HG03095 (cell line): ENCODE results near the gene ZBTB12.
"Not testable (repeated sequence)": the region's sequence is repeated elsewhere in the genome, so short reads cannot be mapped to it uniquely, and the experiment has no call there.

Source experiments
- ATAC-seq: cut with Tn5 transposase; IDR thresholded peaks from one replicate; pipeline ENCODE4 v1.9.1; 2021; ENCODE audit warnings: moderate library complexity; ENCODE audit not compliant: unreplicated experiment

The ZBTB12 gene

DNA sequence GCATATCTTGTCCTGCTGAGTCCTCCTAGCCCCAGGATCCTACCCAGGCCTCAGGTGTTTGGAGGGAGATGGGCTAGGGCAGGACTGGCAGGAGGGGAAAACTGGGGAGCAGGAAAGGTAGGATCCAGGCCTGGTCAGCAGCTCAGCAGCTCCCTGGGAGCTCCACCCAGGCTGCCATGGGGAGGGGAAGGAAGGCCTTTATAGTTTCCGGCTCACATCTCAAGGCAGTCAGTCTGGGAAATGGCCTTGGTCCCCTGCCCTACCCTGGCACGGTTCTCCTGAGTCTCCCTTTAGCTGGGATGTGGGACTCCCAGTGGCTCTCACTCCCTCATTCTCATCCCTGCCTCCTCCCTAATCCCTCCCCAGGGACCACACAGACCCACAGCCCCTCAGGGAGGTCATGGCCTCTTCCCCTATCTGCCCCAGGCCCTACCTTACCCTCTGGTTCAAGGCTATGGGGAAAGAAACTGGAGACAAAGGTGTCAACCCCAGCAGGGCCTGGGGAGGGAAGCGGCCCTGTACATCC is 24.7 kb downstream of the ZBTB12 start:
- no peak for ATAC-seq

DNA sequence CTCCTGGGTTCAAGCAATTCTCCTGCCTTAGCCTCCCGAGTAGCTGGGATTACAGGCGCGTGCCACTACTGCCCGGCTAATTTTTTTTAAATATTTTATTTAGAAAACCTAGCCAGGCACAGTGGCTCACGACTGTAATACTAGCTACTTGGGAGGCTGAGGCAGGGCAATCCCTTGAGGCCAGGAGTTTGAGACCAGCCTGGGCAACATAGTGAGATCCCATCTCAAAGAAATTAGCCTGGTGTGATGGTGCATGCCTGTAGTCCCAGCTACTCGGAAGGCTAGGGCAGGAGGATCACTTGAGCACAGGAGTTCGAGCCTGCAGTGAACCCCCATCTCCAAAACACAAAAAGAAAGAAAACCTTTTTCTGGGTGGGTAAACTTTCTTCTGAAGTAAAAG is 25.5 kb downstream of the ZBTB12 start:
- ATAC-seq, result no peak

DNA sequence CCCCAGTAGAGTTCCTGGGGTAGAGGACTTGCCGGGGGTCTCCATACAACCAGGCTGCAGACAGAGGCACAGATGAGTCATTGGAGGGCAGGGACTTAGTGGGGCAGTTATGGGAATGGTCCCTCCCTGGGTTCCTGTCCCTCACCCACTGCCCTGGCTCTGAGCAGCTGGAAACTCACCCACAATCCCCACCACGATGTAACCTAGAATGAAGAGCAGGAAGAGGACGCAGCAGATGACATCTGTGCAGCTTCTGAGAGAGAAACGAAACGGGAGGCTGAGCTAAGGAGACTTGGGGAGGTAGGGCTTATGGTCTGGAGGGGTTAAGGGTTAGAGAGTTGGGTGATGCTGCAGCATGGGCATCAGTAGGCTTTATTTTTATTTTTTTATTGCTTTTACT is 26.0 kb downstream of the ZBTB12 start:
- no peak for ATAC-seq

DNA sequence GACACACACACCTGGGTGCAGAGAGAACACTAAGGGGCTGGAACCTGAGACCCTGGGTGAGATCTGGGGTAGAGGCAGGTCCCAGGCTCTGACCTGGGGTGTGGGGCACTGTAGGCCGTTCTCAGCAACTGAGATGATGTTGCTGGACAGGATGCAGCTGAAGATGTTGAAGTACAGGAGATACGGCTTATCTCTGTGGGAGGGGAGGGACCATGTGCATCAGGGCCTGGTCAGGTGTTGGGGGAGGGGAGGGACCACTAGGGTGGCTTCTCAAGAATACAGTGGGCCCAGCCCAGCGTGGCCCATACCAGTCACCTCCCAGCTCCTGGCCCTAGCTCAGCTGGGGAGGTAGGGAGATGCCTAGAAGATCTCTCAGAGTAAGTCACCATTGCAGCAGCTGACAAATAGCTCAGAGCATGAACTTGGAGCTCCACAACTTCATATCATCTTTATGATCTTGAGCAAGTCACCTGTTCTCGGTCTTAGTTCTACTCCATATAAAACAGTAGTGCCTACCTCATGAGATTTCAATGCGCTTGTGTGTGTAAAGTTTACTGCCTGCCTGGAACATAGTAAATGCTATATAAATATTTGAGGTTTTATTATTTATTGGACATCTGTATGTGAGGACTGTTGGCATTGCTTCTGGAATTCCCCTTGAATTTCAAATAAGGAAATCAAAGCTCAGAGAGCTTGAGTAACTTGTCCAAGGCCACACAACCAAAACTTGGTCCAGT is 26.9 kb downstream of the ZBTB12 start:
- ATAC-seq, result no peak

DNA sequence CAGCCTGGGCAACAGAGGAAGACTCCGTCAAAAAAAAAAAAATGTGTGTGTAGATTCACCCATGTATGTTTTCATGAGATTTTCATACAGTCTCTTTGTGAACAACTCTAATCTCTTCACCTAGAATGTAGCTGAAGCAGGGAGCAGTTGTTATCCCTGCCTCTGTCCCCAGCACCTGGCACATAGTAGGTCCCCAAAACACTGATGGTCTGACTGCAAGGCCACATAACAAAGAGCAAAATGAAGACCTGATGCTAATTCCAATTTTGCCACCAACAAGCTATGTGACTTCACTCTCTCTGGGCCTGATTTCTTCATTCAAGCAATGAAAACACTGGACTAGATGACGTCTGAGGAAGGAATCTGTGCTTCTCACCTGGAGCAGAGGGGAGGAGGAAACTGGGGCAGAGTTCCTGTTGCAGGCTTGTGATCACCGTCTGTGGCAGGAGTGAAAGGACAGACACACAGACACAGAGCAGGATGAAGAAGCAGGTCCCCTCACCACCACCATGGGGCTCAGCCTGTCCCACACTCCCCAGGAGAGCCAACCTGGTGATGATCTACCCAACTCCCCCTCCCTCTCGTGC is 27.7 kb downstream of the ZBTB12 start:
- no peak for ATAC-seq

DNA sequence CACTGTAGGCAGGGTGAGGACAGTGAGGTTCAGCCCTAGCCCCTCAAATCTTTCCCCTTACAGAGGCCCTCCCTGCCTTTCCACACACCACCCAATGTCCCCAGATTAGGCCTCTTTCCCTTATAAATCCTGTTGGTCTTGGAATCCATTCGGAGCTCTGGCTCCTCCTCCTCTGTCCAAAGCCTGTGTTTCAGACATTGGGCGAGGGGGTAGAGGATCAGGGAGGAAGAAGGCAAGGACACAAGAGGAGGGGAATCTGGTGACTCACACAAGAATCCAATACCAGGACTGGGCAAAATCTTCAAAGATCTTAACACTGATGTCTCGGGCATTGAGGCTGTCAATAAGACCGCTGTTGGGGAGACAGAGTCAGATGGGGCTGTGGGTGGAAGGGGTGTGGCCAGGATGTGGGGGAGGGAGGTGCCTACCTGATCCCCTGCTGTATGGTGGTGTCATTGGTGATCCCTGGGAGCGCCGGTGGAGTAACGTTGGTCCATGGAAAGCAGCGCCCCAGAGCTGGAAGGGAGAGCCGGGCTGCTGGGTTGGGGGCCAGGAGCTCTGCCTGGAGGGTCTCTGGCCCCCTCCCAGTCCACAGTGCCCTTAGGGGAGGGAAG is 30.7 kb downstream of the ZBTB12 start:
- no peak for ATAC-seq

DNA sequence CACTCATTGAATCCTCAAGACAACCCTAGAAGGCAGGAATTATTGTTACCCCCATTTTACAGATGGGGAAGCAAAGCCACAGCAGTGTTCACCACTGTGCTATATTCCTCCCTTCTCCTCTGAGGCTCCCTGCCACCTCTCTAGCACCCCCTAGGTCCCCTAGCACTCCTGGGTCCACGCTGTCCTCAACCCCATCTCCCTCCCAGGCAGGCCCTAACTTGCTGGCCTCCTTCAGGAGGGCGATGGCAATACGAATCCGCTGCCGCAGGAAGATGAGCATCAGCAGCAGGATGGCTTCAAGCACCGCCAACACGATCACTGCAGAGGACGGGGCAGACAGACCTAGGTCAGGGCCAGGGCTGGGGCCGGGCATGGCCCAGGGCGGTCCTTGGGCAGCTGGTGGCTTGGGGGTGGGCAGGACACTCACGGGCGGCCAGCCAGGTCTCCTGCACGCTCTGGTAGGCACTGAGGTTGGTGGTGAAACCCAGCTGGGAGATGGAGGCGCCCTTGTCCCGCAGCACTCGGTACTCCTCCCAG is 31.4 kb downstream of the ZBTB12 start:
- no peak for ATAC-seq

DNA sequence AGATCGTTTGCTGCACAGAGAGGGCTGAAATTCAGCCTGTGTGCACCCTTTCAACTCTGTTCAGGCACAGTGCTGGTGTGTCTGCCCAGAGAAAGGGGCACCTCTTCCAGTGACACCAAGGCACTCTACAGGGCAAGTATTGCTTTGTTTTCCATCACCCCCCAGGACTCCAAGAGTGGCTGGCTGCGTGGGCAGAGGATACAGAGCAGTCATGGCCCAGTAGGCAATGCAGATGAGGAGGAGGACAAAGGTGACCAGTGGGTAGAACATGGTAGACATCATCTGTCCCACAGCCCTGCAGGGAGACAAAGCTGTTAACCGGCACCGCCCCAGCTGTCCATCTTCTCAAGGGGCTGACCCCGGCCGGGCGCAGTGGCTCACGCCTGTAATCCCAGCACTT is 32.5 kb downstream of the ZBTB12 start:
- ATAC-seq, result no peak

DNA sequence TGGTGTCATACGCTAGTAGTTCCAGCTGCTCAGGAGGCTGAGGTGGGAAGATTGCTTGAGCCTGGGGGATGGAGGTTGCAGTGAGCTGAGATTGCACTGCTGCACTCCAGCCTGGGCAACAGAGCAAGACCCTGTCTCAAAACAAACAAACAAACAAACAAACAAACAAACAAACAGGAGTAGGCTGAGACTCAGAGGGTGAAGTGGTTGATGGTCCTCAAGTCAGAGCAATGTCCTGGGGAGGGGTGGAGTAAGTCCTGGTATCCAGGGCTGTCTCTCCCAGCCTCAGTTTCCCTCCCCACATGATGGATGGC is 33.3 kb downstream of the ZBTB12 start:
- not testable (repeated sequence) for ATAC-seq

DNA sequence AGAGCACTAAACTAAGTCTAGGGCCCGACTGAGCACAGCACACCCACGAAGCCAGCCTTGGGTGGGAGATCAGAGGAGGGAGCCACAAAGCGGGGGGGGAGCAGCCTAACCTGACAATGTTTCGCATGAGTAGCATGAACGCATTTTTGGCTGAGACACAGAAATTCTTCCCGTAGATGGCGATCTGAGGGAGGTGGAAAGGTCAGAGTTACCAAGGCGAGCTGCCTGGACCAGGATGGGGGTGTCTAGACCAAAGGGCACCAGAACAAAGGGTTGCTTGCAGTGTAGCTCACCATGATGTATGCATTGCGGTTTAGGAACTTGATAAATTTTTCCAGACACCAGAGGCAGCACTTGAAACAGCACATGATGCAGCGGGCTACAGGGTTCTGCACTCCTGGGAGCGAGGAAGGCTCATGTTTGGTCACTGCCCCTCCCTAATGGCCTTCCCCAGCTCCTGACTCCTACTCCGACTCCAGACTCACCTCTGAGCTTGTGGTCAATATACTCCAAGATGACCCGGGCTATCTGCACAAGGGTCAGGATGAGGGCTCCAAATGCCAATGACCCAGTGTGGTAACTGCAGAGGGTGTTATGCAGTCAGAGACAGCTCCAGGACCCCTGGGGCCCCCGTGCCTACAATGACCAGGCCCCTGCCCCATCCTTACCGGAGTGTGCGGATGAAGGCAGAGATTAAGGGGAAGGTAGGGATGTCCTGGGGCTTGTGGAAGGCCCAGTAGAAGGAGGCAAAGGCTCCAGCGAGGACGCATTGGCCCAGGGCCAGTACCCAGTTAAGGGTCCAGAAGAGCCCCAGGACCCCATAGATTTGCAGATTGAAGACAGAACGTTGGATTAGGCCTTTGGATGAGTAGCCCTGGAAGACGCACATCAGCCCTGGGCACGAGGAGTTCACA is 36.4 kb downstream of the ZBTB12 start:
- no peak for ATAC-seq

DNA sequence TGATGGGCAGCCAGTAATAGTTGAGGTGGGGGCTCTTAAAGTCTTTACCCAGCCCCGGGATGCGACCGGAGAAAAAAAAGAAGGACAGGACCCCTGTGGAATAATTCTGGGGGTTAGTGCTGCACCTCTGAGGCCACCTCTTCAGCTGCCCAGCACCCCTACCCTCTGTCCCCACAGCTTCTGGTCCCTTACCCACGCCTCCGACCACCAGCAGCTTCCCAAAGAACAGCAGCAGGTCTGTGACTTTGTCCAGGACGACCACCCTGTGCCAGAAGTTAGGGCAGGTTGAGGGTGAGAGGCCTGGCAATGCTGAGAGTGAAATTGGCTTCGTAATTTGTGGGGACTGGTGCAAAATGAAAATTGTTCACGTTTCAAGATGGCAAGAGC is 37.1 kb downstream of the ZBTB12 start:
- no peak for ATAC-seq

DNA sequence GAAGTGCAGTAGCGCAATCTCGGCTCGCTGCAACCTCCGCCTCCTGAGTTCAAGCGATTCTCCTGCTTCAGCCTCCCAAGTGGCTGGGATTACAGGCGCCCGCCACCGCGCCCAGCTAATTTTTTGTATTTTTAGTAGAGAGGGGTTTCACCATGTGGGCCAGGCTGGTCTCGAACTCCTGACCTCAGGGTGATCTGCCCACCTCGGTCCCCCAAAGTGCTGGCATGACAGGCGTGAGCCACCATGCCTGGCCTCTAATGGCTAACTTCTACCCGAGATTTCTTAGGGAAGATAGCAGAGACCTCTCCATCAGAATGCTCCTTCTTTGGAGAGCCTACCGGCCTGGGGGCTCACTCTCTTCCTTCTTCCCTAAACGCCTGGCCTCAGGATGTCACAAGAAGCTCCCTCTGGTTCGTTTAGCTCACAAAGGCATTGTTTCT is 37.7 kb downstream of the ZBTB12 start:
- ATAC-seq, result not testable (repeated sequence)

DNA sequence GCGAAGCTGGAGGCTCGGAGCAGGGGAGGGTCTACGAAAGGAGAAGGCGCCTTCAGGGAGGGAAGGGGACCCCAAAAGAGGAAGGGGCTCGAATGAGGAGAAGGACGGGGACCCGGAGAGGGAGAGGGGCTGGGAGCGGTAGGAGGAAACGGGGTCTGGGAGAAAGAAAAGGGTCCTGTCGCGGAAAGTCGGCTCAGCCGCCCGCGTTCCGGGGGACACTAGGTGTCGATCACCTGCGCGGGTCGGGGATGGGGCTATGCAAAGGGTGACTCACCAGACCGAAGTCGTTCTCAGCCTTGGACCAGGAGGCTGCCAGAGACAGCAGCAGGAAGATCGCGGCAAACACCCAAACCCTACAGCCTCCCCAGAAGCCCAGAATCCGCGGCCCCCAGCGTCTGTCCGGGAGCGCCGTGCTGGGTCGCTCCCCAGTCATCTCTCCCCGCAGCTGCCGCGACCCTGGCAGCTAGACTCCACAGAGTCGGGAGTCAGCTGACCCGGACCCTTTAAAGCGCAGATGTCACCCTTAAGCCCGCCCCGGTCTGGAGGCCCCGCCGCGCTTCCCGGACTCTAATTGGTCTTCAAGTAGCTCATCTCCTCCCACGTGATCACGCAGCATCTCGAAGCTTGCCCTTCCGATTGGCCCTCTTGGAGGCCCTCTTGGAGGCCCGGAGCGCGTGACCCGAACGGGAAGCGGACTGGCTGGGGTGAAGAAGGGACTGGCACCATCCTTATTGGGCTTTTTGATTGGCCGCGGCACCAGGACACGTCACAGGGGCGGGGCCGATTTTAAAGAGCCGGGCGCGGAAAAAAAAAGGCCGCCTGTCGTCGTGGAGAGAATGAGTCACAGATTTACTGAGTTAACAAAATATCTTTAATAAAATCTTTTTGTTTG is 39.3 kb downstream of the ZBTB12 start, which contains the start of gene NEU1:
TSS of gene NEU1 (minus strand) at position 478 of the 892 bp plus-strand sequence. CDS start at position 433, 45 bp downstream.
- ATAC-seq, result peak; percentile 85

DNA sequence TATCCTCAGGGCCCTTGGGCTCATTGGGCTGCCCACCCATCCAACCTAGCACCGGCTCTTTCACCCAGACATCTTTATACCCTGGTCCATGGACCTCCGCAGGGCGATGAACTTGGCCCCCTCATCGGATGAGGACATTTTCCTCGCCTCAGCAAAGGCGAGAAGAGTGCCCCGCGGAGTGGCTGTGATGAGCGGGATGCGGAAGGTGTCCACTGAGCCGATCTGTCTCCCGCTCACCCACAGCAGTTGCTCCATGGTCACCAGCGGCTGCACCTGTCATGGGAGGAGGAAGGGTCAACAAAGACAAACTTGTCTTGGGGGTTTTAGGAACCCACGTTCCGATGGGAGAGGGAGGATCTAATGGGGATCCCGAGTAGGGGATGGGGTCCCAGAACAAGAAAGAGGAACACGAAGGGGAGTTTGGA is 40.0 kb downstream of the ZBTB12 start:
- ATAC-seq, result no peak

DNA sequence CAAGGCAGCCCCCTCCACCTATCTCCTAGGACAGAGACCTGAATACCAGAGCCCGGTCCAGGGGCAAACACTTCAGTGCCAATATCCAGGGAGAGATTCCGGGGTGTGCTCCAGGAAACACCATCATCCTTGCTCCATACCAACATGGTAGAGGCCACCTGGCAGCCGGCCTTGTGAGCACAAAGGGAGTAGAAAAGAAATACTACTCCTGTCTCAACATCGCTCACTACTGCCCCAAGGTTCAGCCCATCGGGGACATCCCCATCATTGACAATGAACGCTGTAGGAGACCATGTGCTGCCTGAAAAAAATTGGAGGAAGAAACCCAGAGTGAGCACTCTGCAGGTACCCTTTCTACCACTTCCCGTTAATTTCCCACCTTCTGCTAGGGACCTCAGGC is 40.7 kb downstream of the ZBTB12 start:
- no peak for ATAC-seq

DNA sequence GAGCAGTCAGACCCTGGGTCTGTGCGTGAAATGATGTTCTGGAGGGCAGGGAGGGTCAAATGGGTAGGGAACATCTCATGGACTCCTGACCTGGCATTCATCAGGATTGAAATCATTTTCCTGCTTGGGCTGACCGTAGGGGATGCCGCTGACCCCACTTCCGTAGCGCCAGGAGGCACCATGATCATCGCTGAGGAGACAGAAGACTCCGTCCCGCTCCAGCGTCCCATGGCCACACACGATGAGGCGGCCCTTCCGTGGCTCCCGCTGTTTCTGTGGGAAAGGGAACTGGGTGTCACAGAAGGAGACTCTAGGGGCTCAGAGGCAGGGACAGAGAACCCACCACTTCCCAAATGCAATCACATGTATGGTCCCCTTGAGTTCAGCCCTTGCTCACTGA is 41.5 kb downstream of the ZBTB12 start:
- ATAC-seq, result no peak

DNA sequence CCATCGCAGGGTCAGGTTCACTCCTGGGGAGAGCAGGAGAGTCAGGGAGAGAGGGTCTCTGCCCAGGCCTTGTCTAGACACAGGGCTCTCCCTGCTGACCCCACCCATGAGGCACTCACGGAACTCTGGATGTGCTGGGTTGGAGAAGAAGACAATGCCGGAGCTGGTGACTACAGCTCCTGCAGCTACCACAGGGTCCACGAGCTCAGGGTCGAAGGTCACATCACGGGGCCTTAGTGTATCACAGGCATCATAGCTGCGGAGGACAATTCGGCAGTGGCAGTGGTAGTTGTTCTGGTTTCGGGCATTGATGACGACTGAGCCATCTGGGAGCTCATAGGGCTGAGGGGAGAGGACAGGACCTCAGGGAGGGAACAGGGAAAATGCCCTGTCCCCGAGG is 42.0 kb downstream of the ZBTB12 start:
- ATAC-seq, result no peak

DNA sequence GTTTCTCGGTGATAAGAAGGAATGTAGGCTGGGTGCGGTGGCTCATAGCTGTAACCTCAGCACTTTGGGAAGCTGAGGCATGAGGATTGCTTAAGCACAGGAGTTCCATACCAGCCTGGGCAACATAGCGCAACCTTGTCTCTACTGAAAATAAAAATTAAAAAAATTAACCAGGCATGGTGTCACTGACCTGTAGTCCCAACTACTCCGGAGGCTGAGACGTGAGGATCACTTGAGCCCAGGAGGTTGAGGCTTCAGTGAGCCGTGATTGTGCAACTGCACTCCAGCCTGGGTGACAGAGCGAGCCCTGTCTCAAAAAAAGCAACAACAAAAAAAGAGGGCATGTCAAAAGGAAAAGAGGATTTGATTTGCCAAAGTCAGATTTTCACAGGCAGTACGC is 43.2 kb downstream of the ZBTB12 start:
- no peak for ATAC-seq

DNA sequence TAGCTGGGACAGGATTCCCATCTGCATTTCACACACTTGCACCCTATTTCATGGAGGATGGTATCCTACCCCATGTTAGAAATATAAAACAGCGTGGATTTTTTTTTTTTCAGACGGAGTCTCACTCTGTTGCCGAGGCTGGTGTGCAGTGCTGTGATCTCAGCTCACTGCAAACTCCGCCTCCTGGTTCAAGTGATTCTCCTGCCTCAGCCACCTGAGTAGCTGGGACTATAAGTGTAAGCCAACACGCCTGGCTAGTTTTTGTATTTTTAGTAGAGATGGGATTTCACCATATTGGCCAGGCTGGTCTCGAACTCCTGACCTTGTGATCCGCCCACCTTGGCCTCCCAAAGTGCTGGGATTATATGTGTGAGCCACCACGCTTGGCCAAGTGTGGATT is 44.1 kb downstream of the ZBTB12 start:
- ATAC-seq, result not testable (repeated sequence)
